Raji (cell line): Measurements from ENCODE around the gene TTLL8.

Experiments
- POLR2A ChIP-seq: IDR thresholded peaks from 2 replicates; pipeline ENCODE4 v1.6.1; 2011; ENCODE audit warnings: low read depth, low read length, control low read depth; ENCODE audit not compliant: insufficient read depth

The TTLL8 gene

GRCh38 chr22:50058061-50058905 is at the start of gene TTLL8:
Gene TTLL8 (minus strand): TSS chr22:50058298.
- no peak for TF ChIP-seq POLR2A

DNA sequence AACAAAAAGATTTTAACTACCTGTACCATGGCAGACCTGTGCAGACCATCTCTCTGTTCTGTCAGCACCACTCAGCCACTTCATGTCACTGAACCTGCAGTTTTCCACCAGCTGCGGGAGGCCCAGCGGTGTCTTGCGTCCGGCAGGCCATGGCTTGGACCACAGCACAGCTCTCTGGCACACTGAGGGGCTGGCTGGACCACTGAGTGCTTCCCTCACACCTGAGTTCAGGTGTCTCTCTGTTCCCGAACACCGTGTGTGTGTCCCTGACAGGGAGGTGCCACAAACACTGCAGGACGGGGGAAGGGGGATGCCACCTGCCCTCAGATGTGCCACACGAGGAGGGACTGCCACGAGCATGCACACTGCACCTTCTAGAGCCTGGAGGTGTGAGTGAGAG is 49.4 kb upstream of the TTLL8 start:
- TF ChIP-seq POLR2A: no peak

GRCh38 chr22:50105208-50106100 is 47.4 kb upstream of the TTLL8 start:
- no peak for TF ChIP-seq POLR2A

DNA sequence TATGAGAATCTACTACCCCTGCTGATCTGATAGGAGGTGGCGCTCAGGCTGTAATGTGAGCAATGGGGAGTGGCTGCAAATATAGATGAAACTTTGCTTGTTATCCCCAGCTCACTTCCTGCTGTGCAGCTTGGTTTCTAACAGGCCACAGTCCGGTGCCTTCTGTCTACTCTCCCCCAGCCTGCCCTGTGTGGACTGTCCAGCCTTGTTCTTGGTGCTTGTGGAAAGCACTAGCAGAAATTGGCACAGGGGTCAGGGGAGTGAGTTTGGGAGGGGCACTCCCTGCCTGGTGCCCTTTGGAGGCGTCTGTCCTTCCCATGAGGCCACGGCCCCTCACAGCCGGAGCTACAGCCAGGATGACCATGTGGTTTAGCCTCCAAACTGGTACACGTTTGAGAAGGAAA is 46.0 kb upstream of the TTLL8 start:
- no peak for TF ChIP-seq POLR2A

DNA sequence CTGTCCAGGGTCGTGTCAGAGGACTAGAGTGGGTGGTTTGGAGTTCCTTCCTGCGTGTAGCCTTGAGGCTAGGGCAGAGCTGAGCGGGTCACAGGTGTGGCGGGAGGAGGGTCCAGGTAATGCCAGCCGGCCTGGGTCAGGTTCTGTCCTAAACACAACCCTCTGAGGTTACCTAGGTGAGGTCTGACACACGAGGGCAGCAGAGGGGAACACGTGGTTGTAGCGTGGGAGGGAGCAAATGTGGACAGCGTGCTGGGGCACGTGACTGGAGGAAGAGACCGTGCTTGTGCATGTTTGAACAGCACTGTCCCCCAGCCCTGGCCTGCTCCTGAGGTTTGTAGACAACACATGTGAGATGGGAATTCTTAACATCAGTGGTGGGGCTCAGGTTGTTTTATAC is 44.8 kb upstream of the TTLL8 start:
- TF ChIP-seq POLR2A: no peak

- no peak for TF ChIP-seq POLR2A
These were observed 43.9 kb upstream of the TTLL8 start for GRCh38 chr22:50101870-50102565.

GRCh38 chr22:50098052-50098451 is 40.0 kb upstream of the TTLL8 start:
- TF ChIP-seq POLR2A: no peak

GRCh38 chr22:50092342-50092741 is 34.2 kb upstream of the TTLL8 start:
- TF ChIP-seq POLR2A: no peak

DNA sequence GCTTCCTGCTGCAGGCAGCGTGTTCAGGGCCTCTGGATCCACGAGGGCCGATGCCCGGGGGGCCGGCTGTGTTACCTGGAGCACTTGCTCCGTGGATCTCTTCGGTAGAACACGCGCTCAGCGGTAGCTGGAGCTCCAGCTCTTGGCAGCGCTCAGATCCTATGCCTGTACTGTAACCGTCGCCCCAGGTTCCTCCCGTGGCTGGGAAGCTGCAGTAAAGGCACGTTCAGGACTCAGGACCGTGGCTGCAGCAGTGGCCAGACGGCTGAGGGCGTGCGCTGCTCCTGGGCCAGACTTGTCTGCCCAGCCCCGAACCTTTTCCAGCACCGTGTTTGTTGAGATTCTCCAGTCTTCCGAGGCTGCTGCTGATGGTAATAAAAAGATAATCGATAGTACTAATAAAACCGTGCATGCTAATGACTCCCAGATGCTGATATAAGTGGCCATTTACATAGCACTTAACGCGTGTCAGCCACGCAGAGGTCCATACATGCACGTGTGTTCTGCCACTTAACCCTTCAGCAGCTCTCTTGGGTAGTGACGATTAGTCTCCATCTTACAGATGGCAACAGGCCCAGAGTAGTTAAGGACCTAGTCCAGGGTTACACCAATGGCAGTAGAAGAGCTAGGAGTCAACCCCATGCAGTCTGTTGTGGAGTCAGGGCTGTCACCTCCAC is 33.1 kb upstream of the TTLL8 start:
- TF ChIP-seq POLR2A: no peak

- TF ChIP-seq POLR2A: no peak
These were observed 32.3 kb upstream of the TTLL8 start for GRCh38 chr22:50090412-50090714.

- TF ChIP-seq POLR2A: no peak
These were observed 31.7 kb upstream of the TTLL8 start, which contains the start of gene MOV10L1 for GRCh38 chr22:50089682-50090411. Gene MOV10L1 (plus strand): TSS chr22:50090006. CDS start chr22:50090089, 83 bp downstream.

DNA sequence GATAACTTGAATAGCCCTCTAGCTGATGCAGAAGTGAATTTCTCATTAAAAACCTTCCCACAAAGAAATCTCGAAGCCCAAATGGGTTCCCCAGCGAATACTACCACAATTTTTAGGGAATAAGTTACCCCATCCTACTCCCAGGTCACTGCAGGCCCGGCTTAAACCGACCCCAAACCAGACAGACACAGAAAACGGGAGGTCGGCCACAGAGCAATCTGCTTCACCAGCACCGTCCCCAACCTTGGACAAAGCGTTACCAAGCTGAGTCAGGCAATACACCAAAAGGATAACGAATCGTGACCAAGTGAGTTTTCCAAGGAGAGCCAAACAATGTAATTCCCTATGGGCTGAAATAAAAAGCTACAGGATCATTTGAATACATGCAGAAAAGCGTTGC is 31.1 kb upstream of the TTLL8 start:
- TF ChIP-seq POLR2A: no peak

DNA sequence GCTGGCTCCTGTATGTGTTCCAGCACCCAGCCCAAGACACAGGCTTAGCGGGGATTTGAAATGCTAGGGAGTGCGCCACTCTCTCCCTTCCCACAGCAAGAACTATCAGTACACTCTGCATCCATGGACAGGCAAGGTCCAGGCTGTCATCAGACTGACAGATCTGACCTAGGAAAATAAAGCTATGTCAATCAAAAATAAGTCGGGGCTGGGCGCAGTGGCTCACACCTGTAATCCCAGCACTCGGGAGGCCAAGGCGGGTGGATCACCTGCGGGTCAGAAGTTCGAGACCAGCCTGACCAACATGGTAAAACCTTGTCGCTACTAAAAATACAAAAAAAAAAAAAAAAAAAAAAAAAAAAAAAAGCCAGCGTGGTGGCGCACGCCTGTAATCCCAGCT is 30.0 kb upstream of the TTLL8 start:
- no peak for TF ChIP-seq POLR2A

GRCh38 chr22:50087646-50088045 is 29.5 kb upstream of the TTLL8 start:
- no peak for TF ChIP-seq POLR2A

DNA sequence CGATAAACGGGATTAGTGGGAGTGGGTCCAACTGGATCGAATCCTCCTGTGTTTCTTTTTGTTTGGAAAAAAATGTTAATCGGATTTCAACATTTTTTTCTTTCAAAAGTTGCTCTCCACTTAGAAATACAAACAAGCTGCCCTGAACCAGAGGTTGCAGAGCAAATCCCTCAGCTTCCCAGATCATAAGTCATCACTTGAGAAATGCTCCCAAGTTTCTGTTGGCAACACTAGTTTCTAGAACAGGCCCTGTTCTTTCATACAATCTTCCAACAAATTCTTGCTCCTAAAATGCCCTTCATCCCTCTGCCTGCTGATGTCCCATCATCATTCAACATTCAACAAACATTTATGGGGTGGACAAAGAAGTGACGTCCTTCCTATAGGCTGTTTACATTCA is 28.4 kb upstream of the TTLL8 start:
- TF ChIP-seq POLR2A: no peak
